ENCODE results near the gene MEGF9.
"Not testable (repeated sequence)": the region's sequence is repeated elsewhere in the genome, so short reads cannot be mapped to it uniquely, and the experiment has no call there.

MEGF9 gene

DNA sequence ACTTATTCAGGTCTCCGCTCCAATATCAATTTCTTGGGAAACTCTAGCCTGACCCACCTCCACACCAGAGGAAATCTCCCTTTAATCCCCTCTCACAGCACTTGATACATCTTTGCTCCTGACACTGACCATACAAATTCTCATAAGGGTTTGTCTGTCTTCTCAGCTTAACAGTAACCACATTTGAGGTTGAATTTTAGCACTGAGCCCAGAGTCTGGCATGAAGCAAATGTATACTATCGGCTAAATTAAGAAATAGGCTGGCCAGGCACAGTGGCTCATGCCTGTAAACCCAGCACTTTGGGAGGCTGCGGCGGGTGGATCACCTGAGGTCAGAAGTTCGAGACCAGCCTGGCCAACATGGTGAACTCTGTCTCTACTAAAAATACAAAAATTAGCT, 144.0 kb downstream of the MEGF9 start:
- FAIRE-seq = no peak

DNA sequence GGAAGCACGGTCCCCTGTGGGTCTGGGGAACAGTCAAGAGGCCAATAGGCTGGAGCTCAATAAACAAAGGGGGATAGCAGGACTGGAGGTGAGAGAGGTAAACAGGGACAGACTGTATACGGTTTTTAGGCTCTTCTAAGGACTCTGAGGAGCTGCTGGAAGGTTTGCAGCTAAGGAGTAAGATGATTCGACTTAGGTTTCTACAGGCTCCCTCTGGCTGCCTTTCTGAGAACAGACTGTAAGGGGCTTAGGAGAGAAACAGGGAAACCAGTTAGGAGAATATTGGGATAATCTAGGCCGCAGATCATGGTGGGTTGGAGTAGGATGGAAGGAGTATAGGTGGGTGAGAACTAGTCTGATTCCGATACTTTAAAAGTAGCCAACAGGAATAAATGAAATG, 144.7 kb downstream of the MEGF9 start:
- FAIRE-seq = no peak

GRCh38 chr9:120568816-120569215, 145.5 kb downstream of the MEGF9 start:
- FAIRE-seq = no peak

DNA sequence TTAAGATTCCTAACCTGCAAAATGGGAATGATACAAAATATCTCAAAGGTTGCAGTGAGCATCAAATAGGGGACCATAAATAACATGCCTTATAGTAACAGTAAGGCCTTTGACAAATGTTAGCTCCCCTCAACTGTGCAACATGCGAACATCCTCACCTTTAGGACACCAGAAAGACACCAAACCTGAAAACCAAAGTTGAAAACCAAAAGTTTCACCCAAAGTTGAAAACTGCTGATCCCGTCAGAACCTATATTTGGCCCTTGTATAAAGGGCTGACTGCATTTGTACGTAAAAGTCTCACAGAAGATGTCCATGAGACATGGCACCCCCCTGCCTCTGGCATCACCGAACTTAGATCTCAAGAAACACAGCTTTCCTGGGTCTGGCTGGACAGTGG, 146.4 kb downstream of the MEGF9 start:
- no peak for FAIRE-seq

DNA sequence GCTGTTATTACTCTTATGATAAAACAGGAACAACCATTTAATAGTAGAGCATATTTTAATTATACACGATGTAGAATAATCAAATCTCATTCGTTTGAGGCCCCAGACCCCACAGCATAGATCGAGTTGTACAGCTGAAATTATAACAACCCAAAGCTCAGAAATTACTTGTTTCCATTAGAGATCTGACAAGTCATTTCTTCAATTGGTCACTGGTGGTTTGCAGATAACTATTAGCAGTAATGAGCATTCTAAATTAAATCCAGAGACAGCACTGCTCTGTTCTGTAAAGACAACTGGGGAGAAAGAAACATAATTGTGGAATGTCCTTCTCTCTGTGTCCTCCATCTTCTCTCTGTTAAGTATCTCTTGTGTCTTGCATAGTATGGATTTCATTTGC, 147.2 kb downstream of the MEGF9 start:
- no peak for FAIRE-seq

GRCh38 chr9:120564589-120564988, 149.7 kb downstream of the MEGF9 start:
- FAIRE-seq = no peak

DNA sequence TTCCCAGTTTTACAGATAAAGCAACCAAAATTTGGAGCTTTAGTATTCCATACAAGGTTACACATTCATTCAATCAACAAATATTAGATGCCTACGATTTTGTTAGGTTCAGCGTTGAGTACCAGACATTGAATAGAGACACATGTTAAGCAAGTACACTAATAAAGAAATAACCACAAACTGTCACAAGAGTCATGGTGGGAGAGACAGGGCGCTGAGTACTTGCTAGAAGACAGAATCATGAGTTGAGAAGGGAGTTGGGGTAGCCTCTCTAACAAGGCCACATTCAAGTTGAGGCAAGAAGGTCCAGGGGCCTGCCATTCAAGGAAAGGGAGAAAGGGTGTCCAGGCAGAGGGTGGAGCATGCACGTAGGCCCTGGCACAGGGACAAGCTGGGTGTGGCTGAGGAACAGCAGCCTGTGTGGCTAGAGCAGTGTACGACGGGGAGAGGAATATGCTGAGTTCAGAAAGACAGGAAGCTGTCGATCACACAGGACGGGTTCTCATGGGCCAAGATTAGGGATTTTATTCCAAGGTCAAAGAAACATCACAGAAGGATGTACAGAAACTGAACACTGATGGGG, 151.3 kb downstream of the MEGF9 start:
- FAIRE-seq = no peak

DNA sequence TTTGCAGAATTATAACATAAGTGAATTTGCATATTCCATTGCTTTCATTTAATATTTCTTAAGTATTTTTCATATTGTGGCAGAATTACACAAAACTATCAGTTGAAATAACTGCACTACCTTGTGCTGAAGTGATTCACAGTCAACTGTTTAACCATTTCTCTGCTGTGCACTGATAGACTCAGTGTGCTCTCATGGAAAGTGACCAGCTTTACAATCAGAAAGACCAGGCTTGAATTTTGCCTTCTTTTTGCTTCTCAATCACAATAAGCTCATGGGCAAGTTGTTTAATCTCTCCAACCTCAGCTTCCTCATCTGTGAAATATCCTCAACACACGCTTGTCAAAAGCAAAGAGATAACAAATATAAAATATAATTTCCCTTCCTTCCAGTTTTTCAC, 152.6 kb downstream of the MEGF9 start:
- FAIRE-seq = no peak

- no peak for FAIRE-seq
Observed at GRCh38 chr9:120559546-120559945, 154.7 kb downstream of the MEGF9 start.

DNA sequence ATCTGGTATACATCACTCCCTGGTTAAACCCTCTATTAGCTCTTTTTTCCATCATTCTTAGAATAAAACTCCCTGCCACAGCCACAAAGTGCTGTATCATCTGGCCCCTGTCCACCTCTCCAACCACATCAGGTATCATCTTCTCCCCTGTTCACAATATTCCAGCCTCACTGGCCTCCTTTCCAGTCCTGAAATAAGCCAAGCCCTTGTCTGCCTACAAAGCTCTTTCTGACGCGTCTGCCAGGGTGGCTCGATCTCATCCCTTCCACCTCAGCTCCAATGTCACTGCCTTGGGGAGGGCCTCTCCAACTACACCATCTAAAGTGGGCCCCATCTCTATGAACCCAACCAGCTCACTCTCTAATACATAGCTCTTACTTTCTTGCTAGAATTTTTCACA, 155.8 kb downstream of the MEGF9 start:
- no peak for FAIRE-seq

GRCh38 chr9:120557205-120557604, 157.1 kb downstream of the MEGF9 start:
- no peak for FAIRE-seq

DNA sequence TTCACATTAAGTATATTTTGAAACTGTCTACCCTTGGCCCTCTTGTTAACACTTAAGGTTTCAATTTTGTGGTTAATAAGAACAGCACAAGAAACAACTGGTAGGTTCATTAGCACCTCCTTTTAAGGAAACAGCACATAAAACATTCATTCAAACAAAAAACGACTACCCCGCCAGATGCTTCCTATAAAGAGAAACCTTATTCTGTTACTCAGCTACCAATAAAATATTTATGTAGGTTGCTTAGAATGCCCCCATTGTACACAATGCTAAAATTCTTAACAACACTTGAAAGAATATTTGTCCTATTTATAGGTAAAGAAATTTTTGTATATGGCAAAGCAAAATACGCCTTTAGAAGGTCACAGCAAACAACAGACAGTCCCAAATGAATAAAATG, 157.5 kb downstream of the MEGF9 start:
- no peak for FAIRE-seq

DNA sequence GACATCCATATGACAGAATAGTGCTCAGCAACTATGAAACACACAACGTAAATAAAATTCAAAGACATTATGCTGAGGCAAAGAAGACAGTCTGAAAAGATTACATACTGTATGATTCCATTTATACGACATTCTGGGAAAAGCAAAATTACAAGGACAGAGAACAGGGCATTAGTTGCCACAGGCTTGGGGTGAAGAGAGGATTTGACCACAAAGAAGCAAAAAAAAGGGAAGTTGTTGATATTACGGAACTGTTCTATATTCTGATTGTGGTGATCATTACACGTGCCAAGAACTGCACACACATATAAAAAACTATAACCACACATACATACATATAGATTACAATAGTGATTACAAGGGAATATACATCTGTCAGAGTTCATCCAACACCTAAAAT, 158.4 kb downstream of the MEGF9 start:
- no peak for FAIRE-seq

- not testable (repeated sequence) for FAIRE-seq
Observed at GRCh38 chr9:120552210-120552704, 162.0 kb downstream of the MEGF9 start.

Data from endometrium (tissue), 2 donors.